ENCODE results near the gene HOXA11. TPM values are rescaled to one million over a fixed set of nuclear protein-coding genes. Genes with fewer than 3 reads are reported as not detected.

The HOXA11 gene
- total RNA-seq, 1 donor from 2014 or later = not detected

DNA sequence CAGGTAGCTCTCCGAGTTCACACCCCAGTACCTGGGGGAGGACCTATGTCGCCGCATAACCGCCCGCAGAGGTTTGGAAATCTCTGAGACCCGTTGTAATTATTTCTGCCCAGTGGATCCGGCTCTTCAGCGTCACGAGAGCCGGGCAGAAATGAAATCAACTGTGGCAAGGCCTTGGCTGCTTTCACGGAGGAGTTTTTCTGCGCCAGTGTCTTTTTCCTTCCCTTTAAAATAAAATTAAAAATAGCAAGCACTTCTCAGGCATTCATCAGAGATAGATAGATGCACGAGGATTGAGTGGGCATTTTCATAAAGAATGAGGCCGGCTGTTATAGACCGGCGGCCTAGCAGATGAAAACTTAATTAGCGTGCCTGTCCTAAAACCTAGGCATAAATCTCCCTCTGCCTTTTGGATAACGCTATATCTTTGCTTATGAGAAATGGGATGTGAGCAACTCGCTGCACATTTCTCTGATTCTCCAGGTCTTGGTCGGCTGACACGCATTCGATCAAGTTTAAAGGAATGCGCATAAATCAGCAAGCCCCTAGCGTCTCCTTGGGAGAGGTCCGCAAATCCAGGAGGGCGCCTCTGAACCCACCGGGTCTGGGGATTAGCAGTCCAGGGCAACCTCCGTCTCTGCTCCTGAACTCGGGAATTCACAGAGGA is 8.4 kb upstream of the HOXA11 start:
- Mint-ChIP-seq H3K27me3 (peaks cover 85% of the 10 kb centered on the region), H3K9me3 (no peaks in the 10 kb centered on the region), H3K36me3 (ENCODE audit: low read depth) (no peaks in the 10 kb centered on the region), H3K4me1 (peaks cover 3% of the 10 kb centered on the region), H3K4me3 (peak overlapping the region; percentile 15), H3K27ac (no peak overlapping the region)
- intact Hi-C loops (cut with micrococcal nuclease) = no loop called here
- no peak for DNase-seq

- H3K27ac Mint-ChIP-seq = no peak overlapping the region
- no peak overlapping the region for H3K4me3 Mint-ChIP-seq
- H3K9me3 Mint-ChIP-seq = no peaks in the 10 kb centered on the region
- H3K36me3 Mint-ChIP-seq (ENCODE audit: low read depth) = no peaks in the 10 kb centered on the region
- peaks cover 5% of the 10 kb centered on the region for H3K4me1 Mint-ChIP-seq
- peaks cover 85% of the 10 kb centered on the region for H3K27me3 Mint-ChIP-seq
- no peak for DNase-seq
- intact Hi-C loops (cut with micrococcal nuclease) = no loop called here
These were observed 7.7 kb upstream of the HOXA11 start for GRCh38 chr7:27192546-27193334.

DNA sequence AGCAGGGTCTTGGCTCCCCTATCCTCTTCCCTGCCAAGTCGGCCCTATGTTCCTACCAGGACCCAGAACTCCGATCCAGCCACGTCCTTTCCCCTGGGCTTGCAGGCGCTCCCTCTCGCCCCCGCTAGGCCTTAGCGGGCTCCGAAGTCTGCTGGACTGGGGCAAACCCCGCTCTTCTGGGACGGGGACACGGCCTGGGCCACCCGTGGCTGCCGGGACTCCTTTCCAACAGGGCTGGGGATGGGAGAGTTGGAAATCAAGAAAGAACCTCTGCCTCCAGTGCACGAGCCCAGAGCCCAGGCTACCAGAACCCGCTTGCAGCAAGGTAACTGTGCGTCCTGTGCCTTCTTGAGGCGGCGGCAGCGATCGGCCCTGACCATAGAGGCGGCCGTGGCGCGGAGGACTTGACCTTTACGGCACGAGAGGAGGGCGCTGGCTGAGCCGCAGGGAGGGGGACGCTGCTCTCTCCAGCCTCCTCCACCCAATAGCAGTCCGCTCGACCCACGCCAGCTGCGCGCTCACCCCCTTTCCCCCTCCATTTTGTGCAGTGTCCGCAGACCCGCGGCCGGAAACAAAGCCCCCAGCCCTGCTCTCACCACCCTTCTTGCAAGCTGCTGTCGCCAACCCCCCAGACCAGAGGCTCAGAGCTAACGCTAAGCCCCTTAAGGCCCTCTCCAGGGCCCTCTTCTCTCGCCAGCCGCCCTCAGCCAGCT is 7.0 kb upstream of the HOXA11 start:
- no peaks in the 10 kb centered on the region for H3K36me3 Mint-ChIP-seq (ENCODE audit: low read depth)
- intact Hi-C loops (cut with micrococcal nuclease) = no loop called here
- peaks cover 5% of the 10 kb centered on the region for H3K4me1 Mint-ChIP-seq
- H3K4me3 Mint-ChIP-seq = no peak overlapping the region
- H3K27me3 Mint-ChIP-seq = peaks cover 85% of the 10 kb centered on the region
- no peak overlapping the region for H3K27ac Mint-ChIP-seq
- no peaks in the 10 kb centered on the region for H3K9me3 Mint-ChIP-seq
- no peak for DNase-seq

DNA sequence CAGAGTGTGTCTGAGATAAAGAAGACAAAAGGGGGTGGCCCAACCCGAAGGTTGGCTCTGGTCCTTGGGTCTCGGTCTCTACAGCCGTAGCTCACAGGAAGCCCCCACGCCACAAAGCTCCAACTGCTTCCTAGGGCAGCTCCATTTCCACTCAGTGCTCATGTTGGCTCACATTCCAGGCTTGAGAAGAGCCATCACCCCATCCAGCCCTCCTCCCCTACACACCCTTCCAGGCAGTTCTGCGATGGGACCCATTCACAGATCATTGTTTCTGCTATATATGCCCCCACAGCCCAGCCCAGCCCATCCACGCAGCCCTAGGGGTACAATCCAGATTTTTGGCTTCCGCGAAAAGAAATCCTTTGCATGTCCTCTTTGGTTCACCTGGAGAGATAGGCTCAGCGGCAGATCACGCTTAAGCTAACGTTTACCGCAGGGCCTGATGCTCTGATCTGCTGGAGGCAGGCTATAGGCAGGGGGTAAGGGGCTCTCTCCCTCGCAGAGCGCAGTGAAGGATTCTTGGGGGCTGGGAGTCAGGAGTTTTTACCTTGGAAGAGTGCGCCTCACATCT is 6.2 kb upstream of the HOXA11 start:
- H3K9me3 Mint-ChIP-seq = no peaks in the 10 kb centered on the region
- H3K4me3 Mint-ChIP-seq = no peak overlapping the region
- peaks cover 5% of the 10 kb centered on the region for H3K4me1 Mint-ChIP-seq
- no peak for DNase-seq
- H3K36me3 Mint-ChIP-seq (ENCODE audit: low read depth) = no peaks in the 10 kb centered on the region
- intact Hi-C loops (cut with micrococcal nuclease) = no loop called here
- H3K27ac Mint-ChIP-seq = no peak overlapping the region
- H3K27me3 Mint-ChIP-seq = peaks cover 86% of the 10 kb centered on the region

DNA sequence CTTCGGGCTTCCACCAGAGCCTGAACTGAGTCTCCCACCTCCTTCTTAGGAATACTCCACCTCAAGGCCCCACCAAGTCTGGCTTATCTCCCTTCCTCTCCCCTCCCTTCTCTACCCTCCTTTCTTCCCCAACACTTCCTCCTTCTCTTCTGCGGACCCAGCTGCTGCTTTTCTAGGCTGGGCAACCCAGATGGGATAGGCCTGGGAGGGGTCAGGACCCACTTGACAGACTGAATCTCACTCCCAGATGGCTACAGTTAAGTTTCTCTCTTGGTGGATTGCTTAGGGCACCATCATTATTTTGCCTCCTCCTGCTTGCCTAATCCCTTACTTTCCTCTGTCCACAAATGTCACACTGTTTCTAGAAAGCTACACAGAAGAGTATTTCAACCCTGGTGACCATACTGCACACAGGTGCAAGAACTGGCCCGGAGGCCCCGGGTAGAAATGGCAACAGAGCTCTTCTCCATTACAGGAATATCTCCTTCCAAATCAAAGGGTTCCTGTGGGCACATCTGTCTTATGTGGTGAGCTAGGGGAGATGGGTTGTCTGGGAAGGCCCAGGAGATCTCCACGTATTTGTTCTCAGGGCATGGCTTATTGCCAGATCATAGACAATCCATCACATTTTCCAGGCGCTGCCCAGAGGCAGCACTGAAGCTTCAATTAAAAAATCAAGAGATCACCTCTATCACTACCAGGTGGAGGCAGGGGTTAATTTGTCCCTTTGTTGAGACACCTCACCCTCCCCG is 5.1 kb upstream of the HOXA11 start:
- Mint-ChIP-seq H3K9me3 (no peaks in the 10 kb centered on the region), H3K27me3 (peaks cover 90% of the 10 kb centered on the region), H3K27ac (no peak overlapping the region), H3K4me1 (peaks cover 11% of the 10 kb centered on the region), H3K36me3 (ENCODE audit: low read depth) (peaks cover 3% of the 10 kb centered on the region), H3K4me3 (no peak overlapping the region)
- DNase-seq = no peak
- intact Hi-C loops (cut with micrococcal nuclease) = no loop called here

- no peaks in the 10 kb centered on the region for H3K9me3 Mint-ChIP-seq
- H3K36me3 Mint-ChIP-seq (ENCODE audit: low read depth) = peaks cover 8% of the 10 kb centered on the region
- peaks cover 89% of the 10 kb centered on the region for H3K27me3 Mint-ChIP-seq
- DNase-seq = no peak
- H3K4me3 Mint-ChIP-seq = no peak overlapping the region
- no peak overlapping the region for H3K27ac Mint-ChIP-seq
- intact Hi-C loops (cut with micrococcal nuclease) = no loop called here
- peaks cover 15% of the 10 kb centered on the region for H3K4me1 Mint-ChIP-seq
These were observed 4.4 kb upstream of the HOXA11 start for GRCh38 chr7:27189295-27189996.

DNA sequence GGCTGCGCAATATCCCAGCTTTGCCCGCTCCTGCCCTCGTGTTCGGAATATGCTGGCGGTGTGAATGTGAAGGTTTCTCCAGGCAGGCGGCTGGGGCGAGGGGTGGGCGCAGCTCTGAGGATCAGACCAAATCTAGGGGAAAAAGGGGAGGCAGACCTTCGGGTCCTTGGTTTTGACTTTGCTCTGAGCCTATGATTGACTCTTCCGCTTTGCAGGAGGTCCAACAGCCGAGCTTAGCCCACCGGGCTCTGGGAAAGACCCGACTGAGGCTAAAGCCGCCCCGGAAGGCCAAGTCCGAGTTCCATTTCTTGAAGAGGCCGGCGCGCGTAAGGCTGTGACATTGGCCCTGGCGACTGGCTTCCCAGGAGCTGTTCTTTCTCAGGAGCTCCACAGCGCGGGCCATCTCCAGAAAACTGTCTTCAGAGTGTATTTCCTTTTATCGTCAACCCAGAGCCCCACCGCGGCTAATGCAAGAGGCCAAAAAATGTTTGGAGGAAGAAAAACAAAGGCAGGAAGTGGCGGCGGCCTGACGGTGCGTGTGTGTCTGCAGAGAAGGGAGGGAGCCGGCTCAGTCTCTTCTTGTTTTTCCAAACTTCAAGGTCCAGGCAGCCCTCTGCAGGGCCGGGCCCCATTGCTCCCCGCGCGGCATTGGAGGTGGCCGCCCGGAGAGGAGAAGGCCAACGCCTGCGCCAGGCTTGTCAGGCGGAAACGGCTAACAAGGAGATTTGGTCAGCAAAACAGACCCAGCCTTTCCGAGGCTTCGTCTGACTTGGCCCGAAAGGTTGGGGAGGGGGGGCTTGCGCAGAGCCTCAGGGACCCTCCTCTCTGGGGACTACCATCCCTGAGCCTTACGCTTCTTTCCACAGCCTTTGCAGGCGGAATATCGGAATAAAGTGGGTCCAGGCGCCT is 3.6 kb upstream of the HOXA11 start:
- Mint-ChIP-seq H3K4me3 (peak overlapping the region; percentile 64), H3K27me3 (peaks cover 88% of the 10 kb centered on the region), H3K9me3 (no peaks in the 10 kb centered on the region), H3K27ac (peak overlapping the region; percentile 41), H3K4me1 (peaks cover 15% of the 10 kb centered on the region), H3K36me3 (ENCODE audit: low read depth) (peaks cover 8% of the 10 kb centered on the region)
- DNase-seq = peak; percentile 79
- intact Hi-C loops (cut with micrococcal nuclease) = no loop called here

- Mint-ChIP-seq H3K9me3 (no peaks in the 10 kb centered on the region), H3K4me3 (peak overlapping the region; percentile 64), H3K4me1 (peaks cover 15% of the 10 kb centered on the region), H3K27ac (no peak overlapping the region), H3K36me3 (ENCODE audit: low read depth) (peaks cover 8% of the 10 kb centered on the region), H3K27me3 (peaks cover 87% of the 10 kb centered on the region)
- intact Hi-C loops (cut with micrococcal nuclease) = no loop called here
- no peak for DNase-seq
These were observed 2.7 kb upstream of the HOXA11 start for GRCh38 chr7:27187475-27188385.

DNA sequence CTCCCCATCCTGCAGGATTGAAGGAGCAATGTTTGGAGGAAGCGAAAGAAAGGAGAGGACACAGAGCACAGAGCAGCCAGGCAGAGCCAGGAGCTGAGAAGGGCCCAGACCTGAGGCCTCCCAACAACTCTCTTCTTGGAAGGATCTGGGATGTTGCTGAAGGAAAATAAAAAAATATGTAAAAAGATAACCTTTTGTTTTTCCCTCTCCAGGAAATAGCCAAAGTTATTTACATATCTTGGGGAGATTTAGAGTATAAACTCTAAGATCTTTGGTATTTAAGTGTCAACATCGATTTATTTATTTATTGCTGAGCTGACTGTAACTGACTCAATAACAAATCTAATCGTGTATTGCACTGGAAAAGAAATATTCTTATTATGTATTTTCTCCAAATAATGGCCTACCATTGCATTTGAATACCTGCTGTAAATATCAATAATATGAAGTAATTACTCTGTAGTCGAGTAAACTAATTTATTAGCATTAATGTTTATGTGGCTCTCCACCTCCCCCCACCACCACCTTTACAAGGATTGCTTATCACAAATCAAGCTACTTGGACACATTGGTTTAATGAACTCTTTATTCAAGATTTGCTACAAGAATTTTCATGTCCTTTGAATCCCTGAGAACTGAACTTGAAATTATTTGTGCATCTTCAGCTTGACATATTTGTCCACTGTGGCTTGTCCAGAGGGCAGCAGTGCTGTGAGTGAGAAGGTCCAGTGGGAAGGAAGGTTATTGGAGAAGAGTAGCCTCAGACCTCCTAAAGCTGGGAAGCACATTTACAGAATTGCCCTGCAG is 1.8 kb upstream of the HOXA11 start:
- Mint-ChIP-seq H3K9me3 (no peaks in the 10 kb centered on the region), H3K27ac (no peak overlapping the region), H3K27me3 (peaks cover 87% of the 10 kb centered on the region), H3K4me3 (no peak overlapping the region), H3K36me3 (ENCODE audit: low read depth) (peaks cover 8% of the 10 kb centered on the region), H3K4me1 (peaks cover 15% of the 10 kb centered on the region)
- intact Hi-C loops (cut with micrococcal nuclease) = no loop called here
- DNase-seq = no peak

DNA sequence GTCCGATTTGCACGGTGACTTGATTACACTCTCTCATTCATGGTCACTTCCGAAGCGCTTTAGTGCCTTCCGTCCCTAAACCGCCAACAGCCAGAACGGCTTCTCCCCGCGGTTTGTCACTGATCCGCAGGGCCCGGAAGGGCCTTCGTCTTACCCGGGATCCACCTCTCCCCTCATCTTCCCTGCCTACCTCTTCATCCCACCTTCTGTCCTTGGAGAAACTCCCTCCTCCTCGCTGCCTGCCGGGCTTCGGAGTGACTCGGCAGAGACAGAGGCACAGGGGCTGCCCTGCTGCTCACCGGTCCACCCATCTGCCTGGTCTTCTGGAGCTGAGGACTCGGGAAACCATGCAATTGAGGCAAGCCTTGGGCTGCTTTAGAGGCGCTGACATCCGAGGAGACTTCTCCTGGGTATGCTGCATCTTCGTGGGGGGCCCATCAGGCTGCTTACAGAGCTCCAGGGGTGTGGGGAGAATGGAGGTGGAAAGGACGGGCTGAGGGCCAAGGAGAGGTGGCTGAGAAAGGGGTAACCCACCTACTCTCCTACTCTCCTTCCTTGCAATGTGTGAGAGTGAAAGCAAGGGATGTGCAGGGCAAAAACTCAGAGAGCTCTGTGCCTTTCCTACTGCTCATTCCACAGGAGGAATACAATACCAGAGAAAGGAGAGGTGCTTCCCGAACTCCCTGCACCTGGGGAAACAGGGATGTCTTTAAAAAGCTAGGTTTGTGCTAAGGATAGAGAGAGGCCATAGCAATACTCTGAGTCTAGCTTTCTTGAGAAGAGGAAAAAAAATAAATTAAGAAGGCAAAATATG is 1.0 kb upstream of the HOXA11 start:
- Mint-ChIP-seq H3K36me3 (ENCODE audit: low read depth) (peaks cover 8% of the 10 kb centered on the region), H3K4me3 (peak overlapping the region; percentile 63), H3K27me3 (peaks cover 85% of the 10 kb centered on the region), H3K4me1 (peaks cover 15% of the 10 kb centered on the region), H3K9me3 (no peaks in the 10 kb centered on the region), H3K27ac (peak overlapping the region; percentile 75)
- DNase-seq = no peak
- intact Hi-C loops (cut with micrococcal nuclease) = loop anchor here (2.0 kb wide), 2 partner anchors 13 to 15 kb away; no protein-coding TSS in a partner anchor
